Mucosa of rectum (tissue), 2 donors: ENCODE data around the gene TMEM86B.
"Not testable (repeated sequence)": the region's sequence is repeated elsewhere in the genome, so short reads cannot be mapped to it uniquely, and the experiment has no call there.

Experiments
- H3K27ac ChIP-seq, 2 donors: one replicate each; pipeline ENCODE4 v1.7.0; 2013; ENCODE audit warnings: inconsistent platforms in 2 of 2, low read depth in 2 of 2, low read length in 2 of 2
- H3K27me3 ChIP-seq, 2 donors: one replicate each; pipeline ENCODE4 v1.7.0; 2013; ENCODE audit warnings: low read length in 2 of 2; ENCODE audit not compliant: control insufficient read depth in 2 of 2, insufficient read depth in 2 of 2
- H3K36me3 ChIP-seq, 2 donors: one replicate each; pipeline ENCODE4 v1.7.0; 2013; ENCODE audit warnings: low read length in 2 of 2; ENCODE audit not compliant: control insufficient read depth in 2 of 2, insufficient read depth in 2 of 2
- H3K4me1 ChIP-seq, 2 donors: one replicate each; pipeline ENCODE4 v1.7.0; 2013; ENCODE audit warnings: low read length in 2 of 2, mild to moderate bottlenecking in 1 of 2; ENCODE audit not compliant: control insufficient read depth in 2 of 2, insufficient read depth in 2 of 2
- H3K4me3 ChIP-seq, 2 donors: one replicate each; pipeline ENCODE4 v1.7.0; 2013; ENCODE audit warnings: low read length in 2 of 2
- H3K9ac ChIP-seq, 2 donors: one replicate each; pipeline ENCODE4 v1.7.0; 2013; ENCODE audit warnings: low read length in 2 of 2, low read depth in 1 of 2, mild to moderate bottlenecking in 1 of 2
- H3K9me3 ChIP-seq, 2 donors: one replicate each; pipeline ENCODE4 v1.7.0; 2013; ENCODE audit warnings: low read length in 2 of 2; ENCODE audit not compliant: control insufficient read depth in 2 of 2
- donor health status: healthy.
- donor health status: Normal muscosa, but diverticular disease.

The TMEM86B gene

DNA sequence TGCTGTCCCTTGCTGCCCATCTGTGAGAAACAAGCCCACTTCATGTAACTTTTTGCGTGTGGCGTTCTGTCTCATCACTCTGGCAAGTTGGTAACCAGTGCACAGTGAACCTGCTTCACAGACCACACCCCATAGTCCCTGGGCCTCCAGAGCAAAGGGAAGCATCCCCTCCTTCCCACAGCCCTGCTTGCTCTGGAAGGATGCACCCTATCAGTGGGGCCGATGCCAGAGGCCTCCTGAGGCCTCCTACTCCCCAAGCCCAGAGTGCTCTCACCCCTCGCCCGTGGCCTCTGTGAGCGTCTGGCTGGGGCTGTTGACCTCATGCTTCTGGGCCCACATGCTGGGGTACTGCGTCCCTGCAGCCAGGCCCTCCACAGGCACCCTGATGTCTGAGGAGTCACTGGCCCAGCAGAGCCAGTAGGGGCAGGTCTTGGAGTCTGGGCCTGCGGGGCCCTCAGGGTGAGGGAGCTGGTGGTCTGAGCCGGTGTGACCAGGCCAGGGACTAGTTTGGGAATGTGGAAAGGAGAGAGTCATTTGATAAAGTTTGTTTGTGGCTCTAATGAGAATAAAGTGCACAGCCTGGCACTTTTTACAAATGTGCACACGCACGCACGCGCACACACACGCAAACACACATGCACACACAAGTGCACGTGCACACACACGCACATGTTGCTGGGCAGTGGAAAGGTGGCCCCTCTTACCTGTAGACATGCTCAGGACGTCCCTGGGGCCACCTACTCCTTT, 5.1 kb downstream of the TMEM86B start:
- peaks cover 6 to 11% of the 10 kb centered on the region in 2 donors for H3K36me3 ChIP-seq
- no peak overlapping the region for H3K27ac ChIP-seq
- no peaks in the 10 kb centered on the region for H3K27me3 ChIP-seq
- no peaks in the 10 kb centered on the region for H3K9me3 ChIP-seq
- H3K4me3 ChIP-seq: no peak overlapping the region
- no peak overlapping the region for H3K9ac ChIP-seq
- H3K4me1 ChIP-seq: no peaks in the 10 kb centered on the region

DNA sequence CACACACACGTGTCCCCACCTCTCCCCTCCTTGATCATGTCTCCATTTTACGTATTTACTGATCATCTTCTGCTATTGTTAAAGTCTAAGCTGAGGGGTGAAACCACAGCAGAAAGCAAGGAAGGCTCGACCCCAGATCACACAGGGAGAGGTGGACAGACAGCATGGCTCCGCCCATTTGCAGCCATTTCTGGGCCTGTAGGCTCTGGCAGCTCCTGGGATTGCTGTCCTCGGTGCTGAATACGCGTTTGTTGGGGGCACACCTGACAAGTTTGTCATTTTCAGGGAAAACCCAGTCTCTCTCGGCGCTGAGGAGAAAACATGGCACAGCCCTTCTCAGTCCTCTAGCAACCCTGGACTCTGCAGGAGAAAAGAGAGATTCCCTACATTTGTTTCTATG, 8.0 kb downstream of the TMEM86B start:
- Histone ChIP-seq H3K4me3 (no peak overlapping the region), H3K9ac (no peak overlapping the region), H3K36me3 (peaks cover 0 to 2% of the 10 kb centered on the region in 2 donors), H3K9me3 (no peaks in the 10 kb centered on the region), H3K4me1 (peaks cover 9 to 11% of the 10 kb centered on the region in 2 donors), H3K27ac (no peak overlapping the region), H3K27me3 (no peaks in the 10 kb centered on the region)

DNA sequence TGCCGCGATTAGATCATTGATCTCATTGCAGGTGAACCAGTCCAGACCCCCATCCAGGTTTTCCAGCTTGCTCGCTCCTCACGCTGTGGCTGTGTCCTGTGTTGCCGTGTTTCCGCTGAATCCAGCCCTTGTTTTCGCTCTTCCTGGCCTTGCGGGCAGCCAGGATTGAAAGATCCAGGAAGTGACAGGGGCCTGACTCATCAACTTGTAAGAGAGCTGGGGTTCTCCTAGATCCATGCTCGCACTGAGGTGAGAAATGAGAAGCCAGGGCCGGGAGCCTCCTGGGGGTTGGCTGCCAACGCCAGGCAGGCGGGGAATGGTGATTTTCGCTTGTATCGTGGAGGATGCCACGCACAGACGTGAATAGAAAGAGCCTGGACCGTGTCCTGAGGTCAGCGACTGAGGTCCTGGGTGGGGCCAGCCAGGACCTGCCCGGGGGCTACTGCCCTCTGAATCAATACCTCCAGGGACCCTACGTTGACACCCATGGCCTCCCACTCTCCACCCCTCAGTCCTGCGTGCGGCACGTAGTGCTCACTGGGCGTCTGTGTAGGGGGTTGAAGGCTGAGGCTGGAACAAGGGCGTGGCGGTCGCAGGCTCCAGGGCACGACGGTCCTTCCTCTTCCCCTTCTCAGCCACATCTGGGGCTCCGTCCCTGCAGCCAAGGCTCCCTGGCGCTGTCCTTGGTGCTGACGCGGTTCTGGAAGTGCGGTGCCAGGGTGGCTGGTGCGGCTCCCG, 11.9 kb downstream of the TMEM86B start:
- Histone ChIP-seq H3K27ac (peak overlapping the region; percentile 87), H3K9me3 (no peaks in the 10 kb centered on the region), H3K4me3 (peak overlapping the region; percentile 69 to 79), H3K9ac (peak overlapping the region; percentile 66 to 67), H3K36me3 (no peaks in the 10 kb centered on the region), H3K27me3 (no peaks in the 10 kb centered on the region), H3K4me1 (peaks cover 9 to 11% of the 10 kb centered on the region in 2 donors)

DNA sequence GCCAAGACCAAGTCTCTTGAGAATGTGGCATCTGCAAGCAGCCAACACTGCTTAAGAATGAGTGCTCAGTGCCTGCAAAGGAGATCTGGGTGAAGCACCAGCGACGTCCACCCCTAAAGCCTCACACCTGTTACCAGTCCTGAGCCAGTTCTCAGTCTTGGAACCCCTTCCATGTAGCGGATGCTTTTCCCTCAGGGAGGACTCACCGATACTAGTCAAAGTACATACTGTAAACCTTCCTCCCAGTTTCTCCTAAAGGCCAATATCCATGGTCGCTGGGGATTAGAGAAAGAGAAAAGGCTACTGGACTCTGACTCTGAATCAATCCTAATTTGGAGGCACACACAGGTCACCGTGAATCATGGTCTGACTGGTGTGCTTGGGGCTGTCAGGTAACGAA, 15.0 kb downstream of the TMEM86B start:
- Histone ChIP-seq H3K4me3 (no peak overlapping the region), H3K27me3 (no peaks in the 10 kb centered on the region)

DNA sequence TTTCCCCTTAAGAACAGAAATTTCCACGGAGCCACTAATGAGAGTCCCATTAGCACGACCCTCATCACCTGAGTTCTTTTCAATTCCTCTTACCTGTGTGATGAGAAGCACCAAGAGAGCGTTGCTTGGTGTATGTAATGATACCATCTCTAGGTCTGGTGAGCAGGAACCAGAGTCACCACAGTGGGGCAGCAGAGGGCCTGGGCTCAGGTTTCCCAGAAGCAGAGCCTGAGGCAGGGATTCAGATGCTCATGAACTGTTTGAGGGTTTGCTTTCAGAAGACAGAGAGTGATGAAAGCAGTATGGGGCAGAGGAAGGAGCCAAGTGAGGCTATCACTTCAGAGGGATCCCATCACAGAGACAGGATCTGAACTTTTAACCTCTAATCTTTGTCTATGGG, 16.1 kb downstream of the TMEM86B start:
- H3K9ac ChIP-seq: no peak overlapping the region
- no peak overlapping the region for H3K27ac ChIP-seq
- no peak overlapping the region for H3K4me3 ChIP-seq
- no peaks in the 10 kb centered on the region for H3K36me3 ChIP-seq
- peaks cover 15 to 23% of the 10 kb centered on the region in 2 donors for H3K4me1 ChIP-seq
- no peaks in the 10 kb centered on the region for H3K9me3 ChIP-seq
- no peaks in the 10 kb centered on the region for H3K27me3 ChIP-seq

More for the DNA sequence above, 15.0 kb downstream of the TMEM86B start:
- Histone ChIP-seq H3K27ac (no peak overlapping the region), H3K4me1 (peaks cover 15 to 23% of the 10 kb centered on the region in 2 donors), H3K36me3 (no peaks in the 10 kb centered on the region), H3K9ac (no peak overlapping the region), H3K9me3 (no peaks in the 10 kb centered on the region)

DNA sequence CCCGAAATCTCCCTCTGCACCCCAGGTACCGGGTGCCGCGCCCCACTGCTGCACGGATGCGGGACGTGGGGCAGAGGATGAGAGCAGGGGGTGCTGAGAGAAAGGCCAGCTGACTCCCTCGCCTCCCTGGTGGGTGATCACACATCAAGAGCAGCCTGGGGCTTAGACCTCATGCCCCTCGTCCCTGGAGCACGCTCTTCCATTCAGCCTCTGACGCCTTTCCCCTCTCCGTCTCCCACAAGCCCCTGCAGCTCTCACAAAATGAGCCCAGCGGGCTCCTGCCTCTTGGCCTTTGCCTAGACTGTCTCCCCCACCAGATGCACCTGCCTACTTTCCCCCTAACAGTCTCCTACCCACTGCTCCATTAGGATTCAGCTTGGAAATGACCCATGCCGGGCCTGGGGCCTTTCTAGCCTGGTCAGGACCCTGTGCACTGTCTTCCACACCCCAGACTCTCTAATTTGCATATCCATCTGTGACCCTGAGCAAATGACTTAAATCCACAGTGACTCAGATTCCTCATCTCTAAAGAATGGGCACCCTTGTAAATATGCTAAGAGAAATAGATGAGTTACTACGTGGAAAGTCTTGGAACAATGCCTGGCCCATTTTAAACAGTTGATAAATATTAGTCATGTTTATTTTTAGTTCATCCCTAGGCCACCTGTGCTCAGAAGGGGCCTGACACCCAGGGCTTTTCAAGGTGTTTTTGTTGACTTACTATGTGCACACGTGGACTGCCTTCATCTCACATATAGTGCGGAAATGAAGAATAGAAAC, 18.7 kb downstream of the TMEM86B start:
- peak overlapping the region; percentile 14 to 47 for H3K9ac ChIP-seq
- H3K4me3 ChIP-seq: peak overlapping the region in 1 of 2 donors; percentile 75
- H3K27ac ChIP-seq: peak overlapping the region; percentile 93 to 95
- no peaks in the 10 kb centered on the region for H3K27me3 ChIP-seq
- H3K36me3 ChIP-seq: peaks cover 0 to 2% of the 10 kb centered on the region in 2 donors
- no peaks in the 10 kb centered on the region for H3K9me3 ChIP-seq
- H3K4me1 ChIP-seq: peaks cover 7 to 24% of the 10 kb centered on the region in 2 donors

DNA sequence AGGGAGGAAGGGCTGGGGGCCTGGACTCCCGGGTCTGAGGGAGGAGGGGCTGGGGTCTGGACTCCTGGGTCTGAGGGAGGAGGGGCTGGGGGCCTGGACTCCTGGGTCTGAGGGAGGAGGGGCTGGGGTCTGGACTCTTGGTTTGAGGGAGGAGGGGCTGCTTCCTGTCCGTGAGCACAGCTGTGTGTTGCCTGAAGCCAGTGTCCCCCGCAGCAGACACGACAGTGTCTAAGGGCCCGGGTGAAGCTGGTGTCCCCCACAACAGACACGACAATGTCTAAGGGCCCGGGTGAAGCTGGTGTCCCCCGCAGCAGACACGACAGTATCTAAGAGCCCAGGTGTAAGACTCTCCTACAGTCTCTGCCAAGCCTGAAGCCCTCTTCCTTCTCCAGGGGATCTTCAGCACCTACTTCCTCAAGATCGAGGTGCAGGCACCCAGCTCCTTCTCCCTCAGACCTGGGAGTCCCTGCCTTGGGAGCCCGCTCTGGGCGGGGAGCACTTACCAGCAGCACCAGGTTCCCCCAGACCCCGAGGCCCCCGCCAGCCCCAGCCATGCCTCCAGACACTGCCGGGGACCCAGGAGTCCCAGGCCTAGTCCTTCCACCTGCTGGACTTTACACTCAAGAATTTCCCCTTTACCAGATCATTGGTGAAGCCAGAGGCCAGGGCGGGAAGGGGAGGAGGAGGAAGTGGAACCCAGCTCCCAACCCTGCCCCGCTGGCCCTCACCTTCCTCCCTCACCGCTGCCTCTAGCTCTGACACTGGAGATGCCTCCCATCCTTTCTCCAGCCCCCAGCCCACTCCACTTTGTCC, 19.5 kb downstream of the TMEM86B start, which contains the start of gene PTPRH:
TSS of gene PTPRH (minus strand) at position 622 of the 813 bp plus-strand sequence. CDS start at position 554, 68 bp downstream.
- Histone ChIP-seq H3K9me3 (no peaks in the 10 kb centered on the region), H3K4me1 (peaks cover 7 to 24% of the 10 kb centered on the region in 2 donors), H3K9ac (peak within 1 kb of the TSS; percentile 80 to 83), H3K4me3 (peak within 1 kb of the TSS; percentile 74 to 75), H3K36me3 (peaks cover 4 to 7% of the 10 kb centered on the region in 2 donors), H3K27me3 (no peaks in the 10 kb centered on the region), H3K27ac (peak within 1 kb of the TSS; percentile 93 to 95)

DNA sequence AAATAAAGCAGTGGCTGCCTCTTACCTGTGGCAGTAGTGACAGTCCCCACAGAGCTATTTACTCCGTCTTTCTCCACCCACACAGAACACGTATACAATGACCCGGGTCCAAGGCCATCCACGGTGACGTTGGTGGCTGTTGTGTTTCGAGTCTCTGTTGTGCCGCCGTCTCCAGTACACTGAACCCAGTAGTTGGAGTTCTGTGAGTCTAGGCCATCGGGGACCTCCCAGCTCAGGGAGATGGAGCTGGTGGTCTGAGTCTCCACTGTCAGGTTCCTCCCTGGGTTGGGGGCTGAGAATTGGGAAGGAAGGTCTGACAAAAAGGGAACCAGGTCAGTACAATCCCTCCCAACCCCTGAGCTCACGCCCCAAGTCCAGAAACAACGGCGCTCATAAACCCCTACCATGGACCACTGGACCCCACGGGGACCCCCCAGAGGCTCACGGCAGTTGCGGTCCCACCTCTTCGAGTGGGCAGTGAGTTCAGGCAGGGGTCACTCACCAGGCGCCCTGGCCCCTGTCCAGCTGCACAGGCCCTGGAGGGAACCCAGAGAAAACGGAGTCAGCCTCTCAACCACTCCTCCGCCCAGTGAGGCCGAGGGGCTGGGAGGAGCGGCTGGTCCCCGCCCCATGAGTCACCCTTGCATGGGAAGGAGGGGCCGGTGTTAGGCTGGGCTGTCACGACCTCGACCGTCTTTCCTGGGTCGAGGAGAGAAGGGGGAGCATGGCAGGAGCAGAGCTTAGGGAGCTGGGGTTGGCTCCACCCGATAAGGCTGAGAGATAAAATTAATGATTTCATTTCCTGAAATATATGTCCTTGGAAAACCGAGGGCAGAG, 21.7 kb downstream of the TMEM86B start:
- Histone ChIP-seq H3K9ac (peak overlapping the region; percentile 81), H3K36me3 (peaks cover 4 to 14% of the 10 kb centered on the region in 2 donors), H3K4me1 (peaks cover 7 to 24% of the 10 kb centered on the region in 2 donors), H3K4me3 (peak overlapping the region; percentile 65 to 69), H3K27ac (peak overlapping the region; percentile 81 to 91), H3K27me3 (no peaks in the 10 kb centered on the region), H3K9me3 (no peaks in the 10 kb centered on the region)

DNA sequence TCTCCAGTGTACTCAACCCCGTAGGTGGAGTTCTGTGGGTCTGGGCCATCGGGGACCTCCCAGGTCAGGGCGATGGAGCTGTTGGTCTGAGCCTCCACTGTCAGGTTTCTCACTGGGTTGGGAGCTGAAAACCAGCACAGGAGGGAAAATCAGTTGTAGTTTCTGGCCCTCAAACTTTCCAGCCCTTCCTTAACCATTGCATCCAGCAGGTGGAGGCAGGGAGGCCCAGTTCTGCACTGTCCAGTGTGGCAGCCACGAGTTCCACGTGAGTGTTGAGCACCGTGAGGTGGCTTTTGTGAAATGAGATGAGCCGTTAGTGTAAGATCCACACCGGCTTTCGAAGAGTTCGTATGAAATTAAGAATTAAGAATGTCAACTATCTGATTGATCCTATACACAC, 26.4 kb downstream of the TMEM86B start:
- H3K36me3 ChIP-seq: peaks cover 28 to 42% of the 10 kb centered on the region in 2 donors
- not testable (repeated sequence) for H3K9me3 ChIP-seq, H3K4me3 ChIP-seq, H3K4me1 ChIP-seq, H3K27ac ChIP-seq, H3K27me3 ChIP-seq, H3K9ac ChIP-seq
